Epithelial cell of proximal tubule (primary cell): Measurements from ENCODE around the gene OR52K2. TPM values are rescaled to one million over a fixed set of nuclear protein-coding genes. Genes with fewer than 3 reads are reported as not detected.

Experiments
- DNase-seq: peaks from one replicate; pipeline ENCODE4 v3.0.0-alpha.2; 2011; ENCODE audit warnings: low read depth
- H3K4me3 ChIP-seq: 2 replicates; pipeline ENCODE4 v1.5.1; 2011; ENCODE audit warnings: low read depth, mild to moderate bottlenecking, low read length
- CTCF ChIP-seq: conservative IDR thresholded peaks from 2 replicates; pipeline ENCODE4 v1.5.1; 2012; ENCODE audit warnings: low read depth, mild to moderate bottlenecking, low read length
- total RNA-seq: library from RNA; depleted of rRNA; stranded (reverse); fragments of >200 nt; gene quantifications from 2 replicates; pipeline ENCODE4 v1.2.3, GENCODE V29; 2015

OR52K2 gene
- total RNA-seq, 1 donor from 2014 or later, result not detected

- TF ChIP-seq CTCF, result no peak
- DNase-seq, result no peak
- no peak overlapping the region for H3K4me3 ChIP-seq
Observed at GRCh38 chr11:4441515-4441914, 7.6 kb upstream of the OR52K2 start.

- TF ChIP-seq CTCF, result no peak
- H3K4me3 ChIP-seq, result no peak overlapping the region
- no peak for DNase-seq
Observed at GRCh38 chr11:4443232-4443891, 5.7 kb upstream of the OR52K2 start.

DNA sequence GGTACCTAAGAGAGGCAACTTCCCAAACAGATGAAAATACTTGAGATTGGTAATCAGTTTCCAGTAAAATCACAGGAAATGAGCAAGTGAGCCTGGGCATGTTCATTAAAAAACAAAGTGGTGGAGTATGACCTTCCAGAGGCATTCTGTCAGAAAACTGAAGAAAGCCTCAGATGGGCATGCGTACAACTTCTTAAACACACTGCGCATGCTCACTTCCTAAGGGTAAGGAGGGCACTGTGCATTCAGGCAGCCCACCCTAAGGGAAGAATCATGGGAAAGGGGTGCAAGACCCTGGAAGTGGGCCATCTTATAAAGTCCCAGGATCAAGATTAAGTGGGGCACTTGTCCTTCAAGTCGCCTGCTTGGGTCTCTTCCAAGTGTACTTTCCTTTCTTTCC is 4.0 kb downstream of the OR52K2 start:
- no peak overlapping the region for H3K4me3 ChIP-seq
- DNase-seq, result no peak
- no peak for TF ChIP-seq CTCF

GRCh38 chr11:4454021-4454420 is 4.9 kb downstream of the OR52K2 start:
- no peak for TF ChIP-seq CTCF
- H3K4me3 ChIP-seq, result no peak overlapping the region
- DNase-seq, result no peak

DNA sequence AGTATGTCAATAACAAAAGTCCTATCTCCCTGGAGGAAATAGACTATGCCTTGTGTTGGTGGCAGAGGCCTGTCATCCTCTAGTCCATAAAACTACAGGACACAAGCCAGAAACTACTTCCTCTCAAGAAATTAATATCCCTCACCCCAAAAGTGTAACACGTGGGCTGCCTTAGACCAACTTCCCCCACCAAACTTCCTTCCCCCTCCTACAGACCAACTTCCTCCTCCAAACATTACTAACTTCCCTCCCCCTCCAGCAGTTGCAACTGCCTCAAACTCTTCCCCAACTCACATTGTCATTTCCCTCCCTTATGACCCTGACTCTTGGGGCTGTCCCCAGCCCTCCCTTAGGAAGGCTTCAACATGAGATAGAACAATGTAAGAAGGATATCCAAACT is 6.3 kb downstream of the OR52K2 start:
- TF ChIP-seq CTCF, result no peak

GRCh38 chr11:4459500-4459899 is 10.4 kb downstream of the OR52K2 start:
- DNase-seq, result no peak
- no peak overlapping the region for H3K4me3 ChIP-seq
- no peak for TF ChIP-seq CTCF

More for the DNA sequence above, 6.3 kb downstream of the OR52K2 start:
- no peak overlapping the region for H3K4me3 ChIP-seq
- DNase-seq, result no peak

GRCh38 chr11:4460151-4460550 is 11.1 kb downstream of the OR52K2 start:
- TF ChIP-seq CTCF, result no peak
- no peak overlapping the region for H3K4me3 ChIP-seq
- no peak for DNase-seq
